H9 (cell line): ENCODE data around the gene RIMBP2. TPM values are rescaled to one million over a fixed set of nuclear protein-coding genes. Genes with fewer than 3 reads are reported as not detected.

Experiments
- DNase-seq: peaks from one replicate; pipeline ENCODE4 v3.0.0-alpha.2; 2017
- H2AFZ ChIP-seq: one replicate; pipeline ENCODE4 v1.6.1; 2013; ENCODE audit warnings: mild to moderate bottlenecking, low read length, control low read depth, moderate library complexity
- H2AK5ac ChIP-seq: 2 replicates; pipeline ENCODE4 v1.6.1; 2013; ENCODE audit warnings: low read length, control low read depth, mixed read lengths; ENCODE audit not compliant: insufficient read length
- H2BK120ac ChIP-seq: one replicate; pipeline ENCODE4 v1.6.1; 2013; ENCODE audit warnings: low read depth, mild to moderate bottlenecking, low read length, control low read depth, inconsistent platforms; ENCODE audit not compliant: poor library complexity, severe bottlenecking
- H2BK12ac ChIP-seq: 2 replicates; pipeline ENCODE4 v1.6.1; 2013; ENCODE audit warnings: low read length, control low read depth, mixed read lengths, low read depth; ENCODE audit not compliant: insufficient read length
- H2BK15ac ChIP-seq: 2 replicates; pipeline ENCODE4 v1.6.1; 2013; ENCODE audit warnings: low read depth, low read length, control low read depth
- H2BK20ac ChIP-seq: one replicate; pipeline ENCODE4 v1.6.1; 2013; ENCODE audit warnings: low read depth, mild to moderate bottlenecking, low read length, control low read depth, inconsistent platforms; ENCODE audit not compliant: poor library complexity, severe bottlenecking
- H2BK5ac ChIP-seq: 2 replicates; pipeline ENCODE4 v1.6.1; 2013; ENCODE audit warnings: low read length, control low read depth, mixed read lengths; ENCODE audit not compliant: insufficient read length
- H3K14ac ChIP-seq: 2 replicates; pipeline ENCODE4 v1.6.1; 2013; ENCODE audit warnings: low read length, control low read depth; ENCODE audit not compliant: insufficient read depth
- H3K18ac ChIP-seq: 2 replicates; pipeline ENCODE4 v1.6.1; 2013; ENCODE audit warnings: low read depth, mild to moderate bottlenecking, mixed read lengths, low read length, control low read depth; ENCODE audit not compliant: insufficient read length
- H3K23ac ChIP-seq: 2 replicates; pipeline ENCODE4 v1.6.1; 2013; ENCODE audit warnings: low read length, control low read depth, mixed read lengths, low read depth; ENCODE audit not compliant: insufficient read length
- H3K23me2 ChIP-seq: 2 replicates; pipeline ENCODE4 v1.6.1; 2013; ENCODE audit warnings: low read depth, mild to moderate bottlenecking, mixed read lengths, low read length, control low read depth; ENCODE audit not compliant: insufficient read length, poor library complexity, severe bottlenecking
- H3K27ac ChIP-seq: 2 replicates; pipeline ENCODE4 v1.5.1; 2013; ENCODE audit warnings: low read length, control low read depth, mixed read lengths, low read depth; ENCODE audit not compliant: insufficient read length
- H3K27me3 ChIP-seq: 2 replicates; pipeline ENCODE4 v1.6.1; 2013; ENCODE audit warnings: low read length, control low read depth, inconsistent platforms; ENCODE audit not compliant: insufficient read depth
- H3K4ac ChIP-seq: 2 replicates; pipeline ENCODE4 v1.6.1; 2013; ENCODE audit warnings: low read depth, mild to moderate bottlenecking, control low read depth, inconsistent platforms, low read length, moderate library complexity
- H3K4me1 ChIP-seq: 2 replicates; pipeline ENCODE4 v1.6.1; 2013; ENCODE audit warnings: low read length, control low read depth, inconsistent platforms; ENCODE audit not compliant: insufficient read depth
- H3K4me2 ChIP-seq: 2 replicates; pipeline ENCODE4 v1.6.1; 2013; ENCODE audit warnings: low read length, control low read depth, mixed read lengths; ENCODE audit not compliant: insufficient read length, insufficient read depth
- H3K56ac ChIP-seq: 2 replicates; pipeline ENCODE4 v1.6.1; 2013; ENCODE audit warnings: low read depth, mild to moderate bottlenecking, mixed read lengths, low read length, control low read depth; ENCODE audit not compliant: insufficient read length
- H3K79me1 ChIP-seq: 2 replicates; pipeline ENCODE4 v1.6.1; 2013; ENCODE audit warnings: low read depth, mild to moderate bottlenecking, moderate library complexity, low read length, control low read depth, inconsistent platforms; ENCODE audit not compliant: insufficient read depth, poor library complexity, severe bottlenecking
- H3K79me2 ChIP-seq: 2 replicates; pipeline ENCODE4 v1.6.1; 2013; ENCODE audit warnings: low read length, control low read depth, inconsistent platforms; ENCODE audit not compliant: insufficient read depth
- H3K9ac ChIP-seq: 2 replicates; pipeline ENCODE4 v1.6.1; 2013; ENCODE audit warnings: low read length, control low read depth, mixed read lengths; ENCODE audit not compliant: insufficient read length; ENCODE audit errors: extremely low read depth
- H3K9me3 ChIP-seq: one replicate; pipeline ENCODE4 v1.6.1; 2013; ENCODE audit warnings: low read depth, low read length, inconsistent platforms; ENCODE audit not compliant: control insufficient read depth
- H3T11ph ChIP-seq: one replicate; pipeline ENCODE4 v1.6.1; 2013; ENCODE audit warnings: mild to moderate bottlenecking, low read length, control low read depth, inconsistent platforms
- H4K20me1 ChIP-seq: one replicate; pipeline ENCODE4 v1.6.1; 2013; ENCODE audit not compliant: control insufficient read depth, insufficient read length, insufficient read depth
- H4K5ac ChIP-seq: 2 replicates; pipeline ENCODE4 v1.6.1; 2013; ENCODE audit warnings: low read depth, mild to moderate bottlenecking, mixed read lengths, low read length, control low read depth; ENCODE audit not compliant: insufficient read length
- H4K8ac ChIP-seq: replicated peaks from 2 replicates; pipeline ENCODE4 v1.6.1; 2013; ENCODE audit warnings: low read length, control low read depth, mixed read lengths, low read depth; ENCODE audit not compliant: insufficient read length
- H4K91ac ChIP-seq: 2 replicates; pipeline ENCODE4 v1.6.1; 2013; ENCODE audit warnings: low read depth, mild to moderate bottlenecking, moderate library complexity, mixed read lengths, low read length, control low read depth; ENCODE audit not compliant: insufficient read length
- H3K27ac Mint-ChIP-seq, 3 experiments: 2 replicates in 2 of 3; 3 replicates in 1 of 3; pipeline ENCODE4 v1.8.0; 2020 to 2021; ENCODE audit warnings: mixed read lengths in 3 of 3, mild to moderate bottlenecking in 1 of 3, moderate library complexity in 1 of 3
- H3K27me3 Mint-ChIP-seq: 2 replicates; pipeline ENCODE4 v1.8.0; 2021; ENCODE audit warnings: low read depth, mild to moderate bottlenecking, moderate library complexity, mixed read lengths
- H3K36me3 Mint-ChIP-seq, 3 experiments: 2 replicates in 2 of 3; 3 replicates in 1 of 3; pipeline ENCODE4 v1.8.0; 2020 to 2021; ENCODE audit warnings: low read depth in 3 of 3, mixed read lengths in 3 of 3; ENCODE audit not compliant: insufficient read depth in 1 of 3
- H3K4me1 Mint-ChIP-seq, 2 experiments: 2 replicates each; pipeline ENCODE4 v1.8.0; 2020; ENCODE audit warnings: mixed read lengths in 2 of 2
- H3K4me3 Mint-ChIP-seq, 2 experiments: 2 replicates in 1 of 2; 3 replicates in 1 of 2; pipeline ENCODE4 v1.8.0; 2020 to 2021; ENCODE audit warnings: mild to moderate bottlenecking in 2 of 2, mixed read lengths in 2 of 2, moderate library complexity in 1 of 2
- H3K9me3 Mint-ChIP-seq, 2 experiments: 2 replicates in 1 of 2; 3 replicates in 1 of 2; pipeline ENCODE4 v1.8.0; 2020; ENCODE audit warnings: mild to moderate bottlenecking in 2 of 2, mixed read lengths in 2 of 2, moderate library complexity in 1 of 2
- CTCF ChIP-seq: fragments of 200-600 bp; sonication (generic); conservative IDR thresholded peaks from 3 replicates; pipeline ENCODE4 v1.8.0; 2021; ENCODE audit warnings: antibody characterized with exemption, mild to moderate bottlenecking
- WGBS: extraction: QIAGEN DNeasy Blood & Tissue Kit; methylation state at CpG from one replicate; pipeline ENCODE4 v1.1.7; 2013; ENCODE audit warnings: missing lambda C conversion rate, low lambda C conversion rate, mixed read lengths; ENCODE audit not compliant: insufficient read length; ENCODE audit errors: extremely low coverage; 5-methylcytosine and 5-hydroxymethylcytosine counted together
- total RNA-seq: library from RNA; stranded (reverse); gene quantifications from 2 replicates; pipeline ENCODE4 v1.2.1, GENCODE V29; 2021

RIMBP2 gene
- total RNA-seq, 1 experiment from 2014 or later = 0.70 TPM

- H3K4ac ChIP-seq = no peak overlapping the region
- no peak overlapping the region for H2BK120ac ChIP-seq
- no peaks in the 10 kb centered on the region for H3K27me3 ChIP-seq
- H3K4me3 Mint-ChIP-seq = no peak overlapping the region
- H3K27ac Mint-ChIP-seq = no peak overlapping the region
- H3K79me1 ChIP-seq = no peaks in the 10 kb centered on the region
- no peaks in the 10 kb centered on the region for H3K36me3 Mint-ChIP-seq
- no peak overlapping the region for H2BK20ac ChIP-seq
- no peaks in the 10 kb centered on the region for H3K23me2 ChIP-seq
- H3K18ac ChIP-seq = no peak overlapping the region
- H4K5ac ChIP-seq = no peak overlapping the region
- no peaks in the 10 kb centered on the region for H3K9me3 ChIP-seq
- H3K9ac ChIP-seq = no peak overlapping the region
- no peak overlapping the region for H3K4me2 ChIP-seq
- WGBS = no CpG with 5 or more reads among the region's 8 CpGs
- H2AFZ ChIP-seq = no peak overlapping the region
- H4K8ac ChIP-seq = no peak overlapping the region
- H3K27ac ChIP-seq = no peak overlapping the region
- H3K56ac ChIP-seq = no peak overlapping the region
- no peak for DNase-seq
- no peak for TF ChIP-seq CTCF
- no peak overlapping the region for H3K23ac ChIP-seq
- H2BK5ac ChIP-seq = no peak overlapping the region
- H2BK12ac ChIP-seq = no peak overlapping the region
- H3K27me3 Mint-ChIP-seq = peaks cover 23% of the 10 kb centered on the region
- no peaks in the 10 kb centered on the region for H3K4me1 Mint-ChIP-seq
- H2AK5ac ChIP-seq = no peak overlapping the region
- H4K91ac ChIP-seq = no peak overlapping the region
- no peaks in the 10 kb centered on the region for H3K4me1 ChIP-seq
- no peak overlapping the region for H3K14ac ChIP-seq
- no peaks in the 10 kb centered on the region for H3K9me3 Mint-ChIP-seq
- no peaks in the 10 kb centered on the region for H4K20me1 ChIP-seq
- no peak overlapping the region for H2BK15ac ChIP-seq
- H3T11ph ChIP-seq = no peak overlapping the region
- H3K79me2 ChIP-seq = no peaks in the 10 kb centered on the region
Measured at GRCh38 chr12:130412384-130412783, 303.7 kb downstream of the RIMBP2 start.
